ENCODE data around the gene AGR2. TPM values are rescaled to one million over a fixed set of nuclear protein-coding genes. Genes with fewer than 3 reads are reported as not detected.

AGR2 gene
- polyA plus RNA-seq, 3 donors, result not detected

- TF ChIP-seq, protein P1, sequence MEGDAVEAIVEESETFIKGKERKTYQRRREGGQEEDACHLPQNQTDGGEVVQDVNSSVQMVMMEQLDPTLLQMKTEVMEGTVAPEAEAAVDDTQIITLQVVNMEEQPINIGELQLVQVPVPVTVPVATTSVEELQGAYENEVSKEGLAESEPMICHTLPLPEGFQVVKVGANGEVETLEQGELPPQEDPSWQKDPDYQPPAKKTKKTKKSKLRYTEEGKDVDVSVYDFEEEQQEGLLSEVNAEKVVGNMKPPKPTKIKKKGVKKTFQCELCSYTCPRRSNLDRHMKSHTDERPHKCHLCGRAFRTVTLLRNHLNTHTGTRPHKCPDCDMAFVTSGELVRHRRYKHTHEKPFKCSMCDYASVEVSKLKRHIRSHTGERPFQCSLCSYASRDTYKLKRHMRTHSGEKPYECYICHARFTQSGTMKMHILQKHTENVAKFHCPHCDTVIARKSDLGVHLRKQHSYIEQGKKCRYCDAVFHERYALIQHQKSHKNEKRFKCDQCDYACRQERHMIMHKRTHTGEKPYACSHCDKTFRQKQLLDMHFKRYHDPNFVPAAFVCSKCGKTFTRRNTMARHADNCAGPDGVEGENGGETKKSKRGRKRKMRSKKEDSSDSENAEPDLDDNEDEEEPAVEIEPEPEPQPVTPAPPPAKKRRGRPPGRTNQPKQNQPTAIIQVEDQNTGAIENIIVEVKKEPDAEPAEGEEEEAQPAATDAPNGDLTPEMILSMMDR (IDR thresholded peaks at IDR 0.05), result no peak
- Histone ChIP-seq H3K4me2 (replicated peaks; ENCODE audit: extremely low read depth, low read length, poor library complexity, severe bottlenecking) (no peak overlapping the region), H2AFZ (ENCODE audit: insufficient read depth, low read depth, low read length, poor library complexity, severe bottlenecking) (no peak overlapping the region), H3K79me2 (ENCODE audit: insufficient read depth, low read length) (no peaks in the 10 kb centered on the region), H3K9ac (ENCODE audit: insufficient read depth, low read length, poor library complexity, severe bottlenecking) (no peak overlapping the region), H3K27ac (ENCODE audit: low read depth in 1 of 2, low read length in 2 of 2) (no peak overlapping the region), H3K36me3 (replicated peaks in 1 of 2; ENCODE audit: control insufficient read depth in 1 of 2, insufficient read depth in 2 of 2, low read length in 2 of 2) (no peaks in the 10 kb centered on the region), H4K20me1 (ENCODE audit: insufficient read depth, low read length) (no peaks in the 10 kb centered on the region), H3K27me3 (ENCODE audit: control insufficient read depth in 2 of 2, insufficient read depth in 2 of 2, low read length in 2 of 2) (no peaks in the 10 kb centered on the region), H3K4me1 (ENCODE audit: control insufficient read depth in 1 of 2, insufficient read depth in 2 of 2, low read length in 2 of 2) (no peaks in the 10 kb centered on the region), H3K4me3 (replicated peaks in 1 of 3; ENCODE audit: low read depth in 2 of 3, low read length in 3 of 3) (no peak overlapping the region), H3K9me3 (replicated peaks in 1 of 2; ENCODE audit: control insufficient read depth in 1 of 2, insufficient read depth in 1 of 2, low read length in 2 of 2) (no peaks in the 10 kb centered on the region)
- no peak overlapping the region for H3K4me3 Mint-ChIP-seq
- no peak overlapping the region for H3K27ac Mint-ChIP-seq
- H3K4me1 Mint-ChIP-seq, result no peaks in the 10 kb centered on the region
- no peak for DNase-seq
- no peaks in the 10 kb centered on the region for H3K36me3 Mint-ChIP-seq
- no peaks in the 10 kb centered on the region for H3K9me3 Mint-ChIP-seq
- WGBS (ENCODE audit: insufficient coverage), result 88% methylated on average over 3 of the region's 4 CpGs
- H3K27me3 Mint-ChIP-seq (ENCODE audit: low read depth in 3 of 3), result no peaks in the 10 kb centered on the region
- intact Hi-C loops (cut with micrococcal nuclease), result no loop called here
Observed at GRCh38 chr7:16841681-16842080, 36.9 kb upstream of the AGR2 start.

GRCh38 chr7:16840094-16840493 is 35.3 kb upstream of the AGR2 start:
- no peaks in the 10 kb centered on the region for H3K36me3 Mint-ChIP-seq
- Histone ChIP-seq H3K27me3 (ENCODE audit: control insufficient read depth in 2 of 2, insufficient read depth in 2 of 2, low read length in 2 of 2) (no peaks in the 10 kb centered on the region), H3K27ac (ENCODE audit: low read depth in 1 of 2, low read length in 2 of 2) (no peak overlapping the region), H3K4me3 (replicated peaks in 1 of 3; ENCODE audit: low read depth in 2 of 3, low read length in 3 of 3) (no peak overlapping the region), H4K20me1 (ENCODE audit: insufficient read depth, low read length) (no peaks in the 10 kb centered on the region), H3K4me1 (ENCODE audit: control insufficient read depth in 1 of 2, insufficient read depth in 2 of 2, low read length in 2 of 2) (no peaks in the 10 kb centered on the region), H3K36me3 (replicated peaks in 1 of 2; ENCODE audit: control insufficient read depth in 1 of 2, insufficient read depth in 2 of 2, low read length in 2 of 2) (no peaks in the 10 kb centered on the region), H3K9me3 (replicated peaks in 1 of 2; ENCODE audit: control insufficient read depth in 1 of 2, insufficient read depth in 1 of 2, low read length in 2 of 2) (no peaks in the 10 kb centered on the region), H2AFZ (ENCODE audit: insufficient read depth, low read depth, low read length, poor library complexity, severe bottlenecking) (no peak overlapping the region), H3K4me2 (replicated peaks; ENCODE audit: extremely low read depth, low read length, poor library complexity, severe bottlenecking) (no peak overlapping the region), H3K79me2 (ENCODE audit: insufficient read depth, low read length) (no peaks in the 10 kb centered on the region), H3K9ac (ENCODE audit: insufficient read depth, low read length, poor library complexity, severe bottlenecking) (no peak overlapping the region)
- H3K9me3 Mint-ChIP-seq, result peaks cover 0 to 4% (median 0%) of the 10 kb centered on the region in 7 donors
- no peak overlapping the region for H3K27ac Mint-ChIP-seq
- H3K4me1 Mint-ChIP-seq, result no peaks in the 10 kb centered on the region
- DNase-seq, result no peak
- no peaks in the 10 kb centered on the region for H3K27me3 Mint-ChIP-seq (ENCODE audit: low read depth in 3 of 3)
- TF ChIP-seq, protein P1 (IDR thresholded peaks at IDR 0.05), result no peak
- H3K4me3 Mint-ChIP-seq, result no peak overlapping the region
- WGBS (ENCODE audit: insufficient coverage), result 96% methylated on average over 5 of the region's 6 CpGs
- intact Hi-C loops (cut with micrococcal nuclease), result no loop called here
